GM23338 (cell line): ENCODE measurements around the gene SLAMF8. TPM values are rescaled to one million over a fixed set of nuclear protein-coding genes. Genes with fewer than 3 reads are reported as not detected.

ENCODE experiments used
- ATAC-seq: fragments of 200-7000 bp; cut with Tn5 transposase; 3 replicates; pipeline ENCODE4 v1.9.1; 2020
- DNase-seq: peaks from one replicate; pipeline ENCODE4 v3.0.0-alpha.2; 2015; ENCODE audit warnings: low spot score
- H2AFZ ChIP-seq: fragments of 200-600 bp; sonication (generic); 2 replicates; pipeline ENCODE4 v1.8.0; 2016; ENCODE audit warnings: antibody characterized with exemption, mild to moderate bottlenecking, moderate library complexity
- H3F3A ChIP-seq: fragments of 200-600 bp; sonication (generic); replicated peaks from 2 replicates; pipeline ENCODE4 v1.8.0; 2017; ENCODE audit warnings: antibody characterized with exemption, mixed run types, low read depth
- H3K27ac ChIP-seq: fragments of 200-600 bp; sonication (generic); 2 replicates; pipeline ENCODE4 v1.6.1; 2016; ENCODE audit warnings: low read depth
- H3K27me3 ChIP-seq: fragments of 200-600 bp; sonication (generic); 2 replicates; pipeline ENCODE4 v1.8.0; 2016; ENCODE audit warnings: mild to moderate bottlenecking, mixed run types, moderate library complexity; ENCODE audit not compliant: insufficient read depth
- H3K36me3 ChIP-seq: fragments of 200-600 bp; sonication (generic); 2 replicates; pipeline ENCODE4 v1.8.0; 2016; ENCODE audit warnings: mild to moderate bottlenecking; ENCODE audit not compliant: insufficient read depth
- H3K4me1 ChIP-seq: fragments of 200-600 bp; sonication (generic); 2 replicates; pipeline ENCODE4 v1.8.0; 2016; ENCODE audit warnings: mild to moderate bottlenecking, moderate library complexity; ENCODE audit not compliant: insufficient read depth
- H3K4me2 ChIP-seq: fragments of 200-600 bp; sonication (generic); 2 replicates; pipeline ENCODE4 v1.7.1; 2017; ENCODE audit warnings: mixed run types
- H3K4me3 ChIP-seq: fragments of 200-600 bp; sonication (generic); 2 replicates; pipeline ENCODE4 v1.6.1; 2016; ENCODE audit warnings: mixed run types
- H3K79me2 ChIP-seq: fragments of 200-600 bp; sonication (generic); replicated peaks from 2 replicates; pipeline ENCODE4 v1.8.0; 2017; ENCODE audit warnings: mild to moderate bottlenecking; ENCODE audit not compliant: insufficient read depth
- H3K9me2 ChIP-seq: fragments of 200-600 bp; sonication (generic); 2 replicates; pipeline ENCODE4 v1.8.0; 2017; ENCODE audit not compliant: insufficient read depth
- H4K20me1 ChIP-seq: fragments of 200-600 bp; sonication (generic); replicated peaks from 2 replicates; pipeline ENCODE4 v1.8.0; 2017; ENCODE audit warnings: mild to moderate bottlenecking; ENCODE audit not compliant: insufficient read depth
- H3K27ac Mint-ChIP-seq: 2 replicates; pipeline ENCODE4 v1.8.0; 2020; ENCODE audit warnings: inconsistent platforms, mild to moderate bottlenecking, moderate library complexity, mixed read lengths
- H3K27me3 Mint-ChIP-seq: 3 replicates; pipeline ENCODE4 v1.8.0; 2022; ENCODE audit warnings: low read depth, mild to moderate bottlenecking, moderate library complexity, mixed read lengths, inconsistent platforms; ENCODE audit not compliant: insufficient read depth, poor library complexity
- H3K36me3 Mint-ChIP-seq: 3 replicates; pipeline ENCODE4 v1.8.0; 2021; ENCODE audit warnings: low read depth, mild to moderate bottlenecking, inconsistent platforms, moderate library complexity, mixed read lengths
- H3K4me1 Mint-ChIP-seq: 3 replicates; pipeline ENCODE4 v1.8.0; 2020; ENCODE audit warnings: mild to moderate bottlenecking, inconsistent platforms, mixed read lengths
- H3K4me3 Mint-ChIP-seq: 3 replicates; pipeline ENCODE4 v1.8.0; 2021; ENCODE audit warnings: moderate library complexity, mild to moderate bottlenecking, inconsistent platforms, mixed read lengths
- H3K9me3 Mint-ChIP-seq: 3 replicates; pipeline ENCODE4 v1.8.0; 2020; ENCODE audit warnings: moderate library complexity, mild to moderate bottlenecking, inconsistent platforms, mixed read lengths
- CREB1 ChIP-seq: fragments of 250-450 bp; sonication (Bioruptor Pico); IDR thresholded peaks from 2 replicates; pipeline ENCODE4 v1.5.0; 2020; ENCODE audit warnings: low read depth, mild to moderate bottlenecking, moderate library complexity
- CTCF ChIP-seq, 2 experiments: fragments of 200-600 bp in 1 of 2; sonication (generic) in 1 of 2; conservative IDR thresholded peaks; 2 replicates each; pipeline versions ENCODE4 v1.5.1 to v1.6.1; 2016 to 2017; ENCODE audit warnings: antibody characterized with exemption in 2 of 2, low read depth in 2 of 2, mild to moderate bottlenecking in 2 of 2, moderate library complexity in 1 of 2
- ETS1 ChIP-seq: IDR thresholded peaks from 2 replicates; pipeline ENCODE4 v1.6.1; 2016; ENCODE audit warnings: antibody characterized with exemption
- EZH2 ChIP-seq: fragments of 200-600 bp; sonication (generic); IDR thresholded peaks from one replicate; pipeline ENCODE4 v1.8.0; 2017; ENCODE audit warnings: antibody characterized with exemption, mild to moderate bottlenecking, low read depth; ENCODE audit not compliant: unreplicated experiment
- EZH2phosphoT487 ChIP-seq: fragments of 200-600 bp; sonication (generic); IDR thresholded peaks from one replicate; pipeline ENCODE4 v1.8.1; 2018; ENCODE audit warnings: antibody characterized with exemption; ENCODE audit not compliant: unreplicated experiment
- JUNB ChIP-seq: IDR thresholded peaks from one replicate; pipeline ENCODE4 v1.6.1; 2016; ENCODE audit warnings: antibody characterized with exemption; ENCODE audit not compliant: unreplicated experiment
- NANOG ChIP-seq: IDR thresholded peaks from 2 replicates; pipeline ENCODE4 v1.6.1; 2016; ENCODE audit warnings: antibody characterized with exemption, borderline replicate concordance
- POLR2AphosphoS5 ChIP-seq: IDR thresholded peaks from 2 replicates; pipeline ENCODE4 v1.6.1; 2016; ENCODE audit warnings: antibody characterized with exemption, low read depth
- REST ChIP-seq: IDR thresholded peaks from one replicate; pipeline ENCODE4 v1.6.1; 2018; ENCODE audit warnings: antibody characterized with exemption; ENCODE audit not compliant: unreplicated experiment
- STAT1 ChIP-seq: IDR thresholded peaks from one replicate; pipeline ENCODE4 v1.6.1; 2016; ENCODE audit warnings: antibody characterized with exemption; ENCODE audit not compliant: unreplicated experiment
- ZNF114 ChIP-seq: fragments of 250-450 bp; sonication (Bioruptor Pico); IDR thresholded peaks from 2 replicates; pipeline ENCODE4 v1.5.0; 2020; ENCODE audit warnings: mild to moderate bottlenecking, moderate library complexity
- ZNF331 ChIP-seq: fragments of 250-450 bp; sonication (Bioruptor Pico); IDR thresholded peaks from 2 replicates; pipeline ENCODE4 v1.5.0; 2020; ENCODE audit warnings: low read depth, mild to moderate bottlenecking, moderate library complexity
- ZNF462 ChIP-seq: fragments of 250-450 bp; sonication (Bioruptor Pico); IDR thresholded peaks from 2 replicates; pipeline ENCODE4 v1.5.0; 2020; ENCODE audit warnings: mild to moderate bottlenecking, moderate library complexity
- polyA plus RNA-seq: library from polyadenylated mRNA; unstranded; fragments of >200 nt; fragmentation: Nextera tagmentation; extraction: Ambion mirVana; gene quantifications from 2 replicates; pipeline ENCODE4 v1.2.1, GENCODE V29; 2016
- total RNA-seq: library from RNA; depleted of rRNA; stranded (reverse); fragments of >200 nt; shearing (Covaris generic); gene quantifications from 2 replicates; pipeline ENCODE4 v1.2.3, GENCODE V29; 2014

The SLAMF8 gene
- total and polyA plus RNA-seq, 2 experiments from 2014 or later = not detected

GRCh38 chr1:159862557-159862956 lies 35.9 kb downstream of the SLAMF8 start, which contains the start of gene VSIG8:
VSIG8 (minus strand) TSS chr1:159862657; CDS start chr1:159862521, 136 bp downstream.
- Mint-ChIP-seq H3K4me1 (peaks cover under 1% of the 10 kb centered on the region; the same call in 2 of the 3 replicates), H3K9me3 (no peaks in the 10 kb centered on the region; the same call in 2 of the 3 replicates), H3K27ac (no peak within 1 kb of the TSS), H3K27me3 (peaks cover 10% of the 10 kb centered on the region), H3K4me3 (no peak within 1 kb of the TSS), H3K36me3 (no peaks in the 10 kb centered on the region)
- Histone ChIP-seq H3K4me3 (no peak within 1 kb of the TSS), H3K36me3 (no peaks in the 10 kb centered on the region), H3K79me2 (no peaks in the 10 kb centered on the region), H3K27ac (no peak within 1 kb of the TSS), H3K4me2 (no peak within 1 kb of the TSS), H4K20me1 (no peaks in the 10 kb centered on the region), H2AFZ (no peak within 1 kb of the TSS), H3K9me2 (no peaks in the 10 kb centered on the region), H3K4me1 (no peaks in the 10 kb centered on the region), H3F3A (no peaks in the 10 kb centered on the region), H3K27me3 (no peaks in the 10 kb centered on the region)
- ATAC-seq (no peak), DNase-seq (no peak)
- no peak for TF ChIP-seq EZH2
- TF ChIP-seq NANOG = no peak
- TF ChIP-seq ZNF331 (CRISPR knock-in tag) = no peak
- TF ChIP-seq EZH2phosphoT487 = no peak
- no peak for TF ChIP-seq ZNF462 (CRISPR knock-in tag)
- TF ChIP-seq ETS1 = no peak
- no peak for TF ChIP-seq CTCF (conservative IDR thresholded peaks at IDR 0.05; ENCODE audit: low read depth in 2 of 2)
- TF ChIP-seq POLR2AphosphoS5 = no peak
- TF ChIP-seq JUNB = no peak
- TF ChIP-seq STAT1 = no peak
- TF ChIP-seq ZNF114 = no peak
- TF ChIP-seq CREB1 = no peak
- TF ChIP-seq REST = no peak
